ENCODE data around the gene RANBP1.
"Not testable (repeated sequence)": the region's sequence is repeated elsewhere in the genome, so short reads cannot be mapped to it uniquely, and the experiment has no call there.

RANBP1 gene

GRCh38 chr22:20155330-20156041 is 39.6 kb downstream of the RANBP1 start:
- DNase-seq = peak; percentile 19

DNA sequence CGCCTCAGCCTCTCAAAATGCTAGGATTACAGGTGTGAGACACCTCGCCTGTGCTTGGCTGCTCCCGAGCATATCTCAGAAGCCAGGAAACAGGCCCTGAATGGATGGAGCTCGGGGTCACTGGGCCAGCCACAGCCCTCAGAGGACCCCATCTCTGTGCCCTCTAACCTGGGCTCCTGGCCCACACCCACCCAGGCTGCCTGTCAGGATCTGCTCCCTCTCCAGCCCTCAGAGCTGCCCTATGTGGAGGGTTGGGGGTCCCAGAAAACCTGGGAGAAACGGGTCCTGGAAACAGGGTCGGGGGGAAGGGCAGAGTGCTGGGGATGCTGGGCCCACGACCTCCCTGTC is 40.1 kb downstream of the RANBP1 start:
- no peak for DNase-seq

GRCh38 chr22:20156611-20157429 is 40.9 kb downstream of the RANBP1 start:
- peak; percentile 56 for DNase-seq

DNA sequence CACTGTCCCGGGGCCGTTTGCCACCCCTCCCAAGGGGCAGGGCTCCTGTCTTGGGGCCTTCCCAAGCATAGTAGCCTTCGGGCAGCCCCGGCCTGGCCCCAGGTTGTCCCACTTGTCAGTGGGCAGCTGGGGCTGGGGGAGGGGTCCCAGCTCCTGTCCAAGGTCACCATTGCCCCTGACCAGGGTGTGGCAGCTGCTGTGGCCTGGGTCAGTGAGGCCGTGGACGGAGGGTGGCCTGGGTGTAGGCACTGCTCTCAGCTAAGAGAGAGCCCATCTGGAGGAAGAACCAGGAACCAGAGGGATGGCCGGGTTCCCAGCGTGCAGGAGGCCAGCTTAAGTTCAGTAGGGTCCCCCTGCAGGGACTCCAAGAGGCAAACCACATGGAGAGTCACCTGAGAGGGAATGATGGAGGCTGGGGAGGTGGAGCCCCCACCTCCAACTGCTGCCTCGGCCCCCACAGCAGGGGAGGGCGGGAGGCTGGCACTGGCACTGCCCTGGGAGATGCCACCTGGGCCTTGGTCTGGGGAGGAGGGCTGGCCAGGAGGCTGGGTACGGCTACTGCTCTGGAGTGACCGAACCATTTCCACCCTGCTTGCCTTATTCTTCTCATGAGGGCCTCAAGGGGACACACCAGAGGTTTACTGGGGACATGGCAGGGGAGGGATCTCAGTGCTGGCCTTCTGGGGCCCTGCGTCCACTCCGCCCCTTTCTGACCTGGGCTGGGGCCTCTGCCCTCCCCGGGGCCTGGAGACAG is 41.7 kb downstream of the RANBP1 start:
- no peak for DNase-seq

DNA sequence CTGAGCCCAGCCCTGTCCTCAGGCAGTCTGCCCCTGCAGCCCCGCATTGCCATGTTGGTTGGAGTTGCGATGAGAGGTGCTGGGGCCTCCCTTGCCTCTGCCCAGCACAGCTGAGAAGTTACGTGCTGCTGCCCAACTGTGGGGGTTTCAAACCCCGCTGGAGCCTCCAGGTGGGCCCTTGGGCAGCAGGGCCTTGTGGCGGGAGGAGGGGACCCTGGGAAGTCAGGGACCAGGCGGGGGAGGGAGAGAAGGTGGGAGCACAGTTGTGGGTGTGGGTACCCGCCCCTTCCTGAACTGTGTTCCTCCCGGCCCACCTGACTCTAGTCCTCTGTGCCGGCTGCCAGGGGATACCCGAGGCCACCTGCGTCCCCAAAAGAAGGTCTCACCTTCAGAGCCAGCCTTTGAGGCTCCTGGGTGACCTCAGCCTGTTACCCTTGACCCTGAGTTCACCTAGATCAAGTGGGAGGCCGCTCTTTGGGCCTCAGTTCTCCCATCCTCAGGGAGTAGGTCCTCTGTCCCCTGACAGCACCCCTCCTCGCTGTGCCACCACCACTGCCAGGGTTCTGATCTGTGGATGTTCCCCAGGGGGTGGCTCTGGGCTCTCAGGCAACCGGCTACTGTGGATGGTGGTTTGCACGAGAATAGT is 42.6 kb downstream of the RANBP1 start:
- no peak for DNase-seq

DNA sequence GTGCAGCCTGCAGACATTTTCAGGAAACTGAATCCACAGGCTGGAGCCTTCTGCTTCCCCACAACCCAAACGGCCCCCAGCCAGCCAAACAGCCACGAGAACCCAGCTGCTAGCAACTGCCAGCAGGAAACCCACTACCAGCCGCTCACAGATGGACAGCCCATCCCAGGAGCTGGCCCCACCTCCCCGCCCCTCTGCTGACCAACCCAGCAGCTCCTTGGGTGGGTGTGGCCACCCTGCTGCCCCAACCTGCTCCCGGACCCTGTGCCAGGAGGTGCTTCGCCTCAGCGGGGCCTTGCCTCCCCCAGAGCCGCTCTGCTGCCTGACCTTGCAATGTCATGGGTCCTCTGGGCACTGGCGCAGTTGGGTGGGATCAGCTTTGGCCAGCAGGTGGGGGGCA is 43.2 kb downstream of the RANBP1 start:
- DNase-seq = no peak

DNA sequence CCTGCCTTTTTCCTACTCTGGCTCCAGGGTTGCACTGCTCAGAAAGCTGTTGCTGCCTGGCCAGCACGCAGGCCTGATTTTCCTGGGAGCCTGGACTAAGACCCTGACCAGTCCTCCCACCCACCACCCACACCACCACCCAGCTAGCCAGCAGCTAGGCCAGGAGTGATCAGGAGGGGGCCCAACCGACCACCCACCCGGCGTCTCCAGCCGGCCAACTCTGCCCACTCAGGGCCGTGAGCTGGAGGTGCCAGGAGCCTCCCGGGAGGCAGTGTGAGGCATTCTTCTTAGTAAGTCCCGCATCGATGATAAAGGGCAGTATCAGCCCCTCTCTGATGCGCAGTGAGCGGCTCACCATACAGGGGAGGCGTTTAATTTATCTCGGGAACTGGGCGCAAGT is 43.6 kb downstream of the RANBP1 start:
- DNase-seq = not testable (repeated sequence)

DNA sequence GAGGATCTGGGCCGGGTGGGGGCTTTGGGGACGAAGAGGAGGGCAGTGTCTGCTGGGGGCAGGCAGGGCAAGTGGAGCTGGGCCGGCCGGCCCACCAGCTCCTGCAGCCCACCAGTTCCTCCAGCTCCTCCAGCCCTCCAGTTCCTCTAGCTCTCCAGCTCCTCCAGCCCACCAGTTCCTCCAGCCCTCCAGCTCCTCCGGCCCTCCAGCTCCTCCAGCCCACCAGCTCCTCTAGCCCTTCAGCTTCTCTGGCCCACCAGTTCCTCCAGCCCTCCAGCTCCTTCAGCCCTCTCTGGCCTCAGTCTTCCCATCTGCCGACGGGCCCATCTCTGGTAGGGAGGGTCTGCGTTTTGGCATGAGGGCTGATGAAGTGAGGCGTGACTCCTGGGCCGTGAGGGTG is 44.1 kb downstream of the RANBP1 start:
- no peak for DNase-seq

- DNase-seq = no peak
Measured at GRCh38 chr22:20164863-20165262, 49.0 kb downstream of the RANBP1 start.

DNA sequence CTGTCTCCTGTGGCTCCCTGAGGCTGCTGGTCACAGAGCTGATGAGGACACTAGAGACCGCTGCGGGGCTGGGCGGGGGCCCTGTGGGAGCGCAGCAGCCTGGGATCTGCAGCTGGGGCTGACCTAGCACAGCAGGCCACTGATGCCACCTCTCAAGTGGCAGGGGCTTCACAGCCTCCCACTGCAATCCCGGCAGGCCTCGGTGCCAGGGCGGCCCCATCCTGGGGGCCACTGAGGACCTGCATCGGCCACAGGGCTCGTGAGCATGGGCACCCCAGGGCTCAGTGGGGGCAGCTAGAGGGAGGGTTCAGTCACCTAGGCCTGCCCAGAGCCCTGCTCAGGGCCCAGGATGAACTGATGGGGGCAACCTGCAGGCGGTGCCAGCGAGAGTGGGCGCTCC is 49.5 kb downstream of the RANBP1 start:
- DNase-seq = no peak

DNA sequence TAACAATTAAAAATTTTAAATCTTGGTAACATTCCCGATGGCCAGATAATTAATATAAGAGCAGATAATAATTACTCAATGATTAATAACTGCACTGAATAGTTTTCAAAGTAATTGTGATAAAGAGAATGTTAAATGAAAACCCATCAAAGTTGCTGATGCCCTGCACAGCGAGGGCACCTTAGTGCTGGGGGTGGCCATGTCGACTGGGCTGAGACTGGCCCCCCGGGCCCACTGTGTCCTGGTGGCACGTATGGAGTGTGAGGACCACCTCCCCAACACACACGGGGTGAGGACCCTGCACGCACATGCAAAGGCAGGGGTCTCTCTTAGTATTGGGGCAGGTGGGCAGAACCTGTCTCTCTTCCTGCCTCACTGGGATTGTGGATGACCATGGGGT is 50.0 kb downstream of the RANBP1 start:
- DNase-seq = no peak

GRCh38 chr22:20166703-20167102 is 50.8 kb downstream of the RANBP1 start:
- DNase-seq = no peak

- DNase-seq = no peak
Measured at GRCh38 chr22:20167643-20168322, 51.9 kb downstream of the RANBP1 start.

GRCh38 chr22:20169253-20169822 is 53.4 kb downstream of the RANBP1 start:
- DNase-seq = no peak

GRCh38 chr22:20170170-20170569 is 54.3 kb downstream of the RANBP1 start:
- DNase-seq = no peak

DNA sequence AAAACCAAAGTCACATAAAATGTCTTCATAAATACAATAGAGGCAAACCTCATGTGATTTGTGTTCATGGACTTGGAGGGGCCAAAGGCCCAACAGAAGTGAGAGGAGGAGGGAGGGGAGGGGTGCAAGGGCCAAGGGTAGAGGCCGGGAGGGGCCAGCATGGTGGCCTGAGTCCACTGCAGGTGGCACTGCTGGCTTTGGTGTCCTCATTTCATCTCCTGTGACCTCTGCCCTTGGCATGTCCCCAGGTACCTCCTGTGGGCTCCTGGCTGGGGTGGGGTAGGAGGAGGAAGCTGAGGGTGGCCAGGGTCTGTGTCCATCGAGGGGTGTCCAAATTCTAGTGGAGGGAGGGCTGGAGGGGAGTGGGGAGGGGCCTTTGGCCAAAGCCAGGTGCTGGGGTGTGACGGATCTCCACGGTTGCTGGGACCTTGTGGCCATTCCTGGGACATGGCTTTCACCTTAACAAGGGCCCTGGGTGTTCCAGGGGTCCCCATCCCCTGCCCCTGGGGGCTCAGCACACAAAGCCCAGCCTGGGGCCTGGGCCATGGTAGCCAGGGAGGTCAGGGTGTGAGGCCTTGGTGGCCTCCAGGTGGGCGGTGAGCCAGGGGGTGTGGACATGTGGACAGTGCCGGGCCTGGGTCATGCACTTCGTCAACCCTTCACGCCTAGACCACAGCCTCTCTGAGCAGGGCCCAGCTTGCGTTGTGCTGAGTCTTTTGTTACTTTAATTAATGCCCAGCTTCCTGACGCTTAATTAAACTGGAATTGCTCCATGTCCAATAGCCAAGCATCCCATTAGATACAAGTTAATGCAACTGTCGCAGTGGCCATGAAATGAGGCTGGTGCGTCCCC is 55.6 kb downstream of the RANBP1 start:
- DNase-seq = no peak

- no peak for DNase-seq
Measured at GRCh38 chr22:20172141-20172613, 56.3 kb downstream of the RANBP1 start.

- DNase-seq = no peak
Measured at GRCh38 chr22:20173246-20173645, 57.3 kb downstream of the RANBP1 start.

DNA sequence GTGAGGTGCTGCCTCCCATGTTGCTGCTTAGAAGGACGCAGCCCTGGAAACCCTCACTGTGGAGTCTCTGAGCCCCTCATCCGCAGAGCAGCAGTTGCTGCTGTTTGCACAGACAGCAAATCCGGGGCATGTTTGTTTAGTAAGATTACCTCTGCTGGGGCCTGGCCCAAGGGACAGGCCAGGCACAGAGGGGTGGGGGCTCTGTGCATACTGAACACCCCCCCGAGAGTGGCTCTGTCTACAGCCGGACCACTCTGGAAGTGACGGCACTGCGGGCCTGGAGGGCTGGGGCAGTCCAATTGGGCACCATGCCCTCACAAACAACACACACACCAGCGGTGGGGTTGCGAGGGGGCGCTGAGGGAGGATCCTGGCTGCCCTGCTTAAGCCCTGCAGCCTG is 57.9 kb downstream of the RANBP1 start:
- DNase-seq = no peak

DNA sequence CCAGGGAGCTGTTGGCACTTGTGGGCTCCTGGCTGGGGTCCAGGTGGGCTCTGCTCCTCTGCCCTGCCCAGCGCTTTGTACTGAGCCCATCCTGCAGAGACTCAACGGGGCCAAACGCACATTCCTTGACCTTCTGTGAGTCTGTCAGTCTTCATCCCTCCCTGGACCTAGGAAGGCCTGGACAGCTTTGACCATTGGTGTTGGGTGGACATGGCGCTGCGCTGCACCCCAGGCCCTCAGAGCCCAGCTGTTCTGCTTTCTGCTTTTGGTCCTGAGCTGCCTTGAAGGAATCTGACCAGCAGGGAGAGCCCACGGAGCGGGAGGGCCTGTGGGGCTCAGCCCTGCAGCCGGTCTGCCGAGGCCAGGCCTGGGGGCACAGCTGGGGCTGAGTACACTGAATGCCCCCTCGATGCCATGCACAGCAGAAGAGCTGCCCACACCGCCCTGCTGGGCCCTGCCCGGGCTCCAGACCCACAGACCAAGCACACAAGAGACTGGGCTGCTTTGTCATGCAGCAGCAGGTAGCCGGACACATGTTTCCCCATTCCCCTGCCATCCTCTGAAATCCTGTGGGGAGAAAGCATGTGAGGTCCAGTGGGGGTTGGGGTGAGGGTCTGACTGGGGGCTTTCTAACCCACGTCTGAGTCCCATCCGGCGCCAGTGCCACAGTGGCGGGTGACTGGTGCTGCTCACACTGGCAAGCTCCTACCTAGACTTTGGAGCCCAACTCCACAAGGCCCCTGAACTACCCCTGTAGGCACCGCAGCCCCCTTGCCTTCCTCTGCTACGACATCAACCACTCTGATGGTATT is 59.1 kb downstream of the RANBP1 start:
- no peak for DNase-seq

DNA sequence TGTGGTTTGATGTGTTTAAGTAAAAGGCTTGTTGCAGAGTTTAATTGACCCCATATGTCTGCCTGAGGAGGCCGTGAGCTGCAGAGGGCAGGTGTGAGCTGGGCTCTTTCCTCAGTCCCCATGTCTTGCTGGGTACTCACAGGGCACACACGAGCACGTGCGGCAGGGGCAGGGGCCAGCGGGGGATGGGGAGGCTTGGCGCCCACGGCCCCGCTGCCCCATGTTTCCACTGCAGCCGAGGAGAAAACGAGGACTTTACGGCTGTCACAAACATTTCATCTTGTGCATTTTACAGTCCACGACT is 59.6 kb downstream of the RANBP1 start:
- DNase-seq = peak; percentile 54

Data from fibroblast of skin of right biceps (primary cell).